ENCODE results near the gene SDC4.

Gene SDC4

GRCh38 chr20:45316150-45317080 lies 31.8 kb downstream of the SDC4 start:
- no peak for DNase-seq

- no peak for DNase-seq
Observed at GRCh38 chr20:45315672-45316071, 32.6 kb downstream of the SDC4 start.

GRCh38 chr20:45313943-45314342 lies 34.3 kb downstream of the SDC4 start:
- no peak for DNase-seq

GRCh38 chr20:45313065-45313695 lies 35.0 kb downstream of the SDC4 start:
- no peak for DNase-seq

GRCh38 chr20:45312241-45312640 lies 36.0 kb downstream of the SDC4 start:
- no peak for DNase-seq

GRCh38 chr20:45311589-45312211 lies 36.5 kb downstream of the SDC4 start:
- DNase-seq, result peak; percentile 76

GRCh38 chr20:45309075-45309474 lies 39.1 kb downstream of the SDC4 start:
- DNase-seq, result no peak

- no peak for DNase-seq
Observed at GRCh38 chr20:45308117-45308778, 40.0 kb downstream of the SDC4 start, which contains the start of gene MATN4. Gene MATN4 (minus strand): TSS chr20:45308299. CDS start chr20:45305582, 2,717 bp downstream.

GRCh38 chr20:45307076-45307640 lies 41.1 kb downstream of the SDC4 start:
- DNase-seq, result no peak

GRCh38 chr20:45306431-45306982 lies 41.7 kb downstream of the SDC4 start, which contains the start of gene RBPJL:
Gene RBPJL (plus strand): TSS chr20:45306840. CDS start chr20:45306923, 83 bp downstream.
- peak; percentile 59 for DNase-seq

- DNase-seq, result no peak
Observed at GRCh38 chr20:45305262-45305661, 43.0 kb downstream of the SDC4 start.

GRCh38 chr20:45304464-45304999 lies 43.7 kb downstream of the SDC4 start:
- DNase-seq, result no peak

- DNase-seq, result no peak
Observed at GRCh38 chr20:45303586-45304463, 44.4 kb downstream of the SDC4 start.

GRCh38 chr20:45301824-45302271 lies 46.4 kb downstream of the SDC4 start:
- DNase-seq, result no peak

- DNase-seq, result peak; percentile 84
Observed at GRCh38 chr20:45300961-45301360, 47.3 kb downstream of the SDC4 start.

GRCh38 chr20:45299786-45300185 lies 48.4 kb downstream of the SDC4 start:
- no peak for DNase-seq

- no peak for DNase-seq
Observed at GRCh38 chr20:45297786-45298497, 50.3 kb downstream of the SDC4 start.

- no peak for DNase-seq
Observed at GRCh38 chr20:45294659-45295058, 53.6 kb downstream of the SDC4 start.

GRCh38 chr20:45294003-45294368 lies 54.2 kb downstream of the SDC4 start:
- DNase-seq, result no peak

All from hematopoietic multipotent progenitor cell treated with erythropoietin and hydrocortisone succinate and interleukin-3 and kit ligand, for 4 days (in vitro differentiated cells).